Right renal pelvis (tissue), 4 donors: ENCODE results near the gene E2F4. TPM values are rescaled to one million over a fixed set of nuclear protein-coding genes. Genes with fewer than 3 reads are reported as not detected.

Experiments
- DNase-seq, 4 donors: peaks; one replicate each; pipeline ENCODE4 v3.0.0-alpha.2; 2013; ENCODE audit warnings: low read depth in 4 of 4, low spot score in 3 of 4, missing footprints in 1 of 4
- polyA plus RNA-seq, 4 donors: library from polyadenylated mRNA; unstranded; fragments of 120-200 nt; gene quantifications; one replicate each; pipeline ENCODE4 v1.2.1, GENCODE V29; 2013; ENCODE audit not compliant: insufficient read length in 4 of 4

The E2F4 gene
- polyA plus RNA-seq, 4 donors, result 58.6 to 64.1 (median 60.1) TPM

DNA sequence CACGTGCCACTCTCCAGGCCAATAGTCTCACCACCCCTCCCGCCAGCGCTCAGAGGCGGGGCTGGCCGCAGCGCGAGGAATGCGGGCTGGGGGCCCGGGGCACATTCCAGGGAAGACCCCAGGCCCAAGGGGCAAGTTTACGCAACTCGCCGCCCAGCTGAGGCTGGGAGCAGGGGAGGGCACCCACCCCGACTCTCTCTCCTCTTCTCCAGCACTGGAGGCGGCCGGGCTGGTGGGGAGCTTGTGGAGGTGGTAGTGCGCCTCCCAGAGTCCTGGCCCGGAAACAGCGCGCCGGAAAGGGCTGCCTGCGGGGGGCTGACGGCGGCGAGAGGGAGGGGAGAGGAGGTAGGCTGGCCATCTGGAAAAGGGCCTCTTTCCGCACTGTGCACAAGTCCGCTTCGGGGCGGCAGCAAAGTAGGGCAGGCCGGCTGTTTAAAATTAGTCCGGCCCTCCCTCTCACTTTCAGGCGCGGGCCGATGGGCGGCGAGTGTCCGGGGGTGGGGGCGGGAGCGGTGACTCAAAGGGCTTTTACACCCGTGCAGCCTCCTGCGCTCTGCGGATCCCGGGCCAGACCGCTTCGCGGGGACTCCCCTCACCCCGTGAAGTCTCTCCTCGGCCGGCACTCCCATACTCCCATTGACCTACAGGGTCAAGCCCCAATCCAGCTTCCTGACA, 54.3 kb downstream of the E2F4 start:
- peak in 3 of 4 donors; percentile 66 to 74 (median 68) for DNase-seq

DNA sequence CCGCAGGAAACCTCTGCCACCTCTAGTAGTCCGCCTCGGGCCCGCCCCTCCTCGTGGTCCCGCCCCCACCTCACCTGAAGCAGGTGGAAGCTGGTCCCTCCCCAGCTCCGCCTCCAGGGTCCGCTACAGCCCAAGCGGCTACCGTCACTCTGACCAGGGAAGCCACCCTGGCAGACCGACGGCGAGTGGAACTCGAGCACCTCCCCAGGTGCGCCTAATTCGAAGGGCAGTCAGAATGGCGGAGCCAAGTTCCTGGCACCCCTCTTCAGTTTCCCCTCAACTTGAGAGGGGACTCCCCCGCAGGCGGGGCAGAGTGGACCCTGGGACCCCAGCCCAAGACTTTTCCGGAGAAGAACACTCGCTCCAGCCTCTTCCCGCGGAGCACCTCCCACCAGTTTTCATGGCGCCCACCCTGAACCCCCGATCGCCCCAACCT, 54.8 kb downstream of the E2F4 start:
- DNase-seq, result no peak

DNA sequence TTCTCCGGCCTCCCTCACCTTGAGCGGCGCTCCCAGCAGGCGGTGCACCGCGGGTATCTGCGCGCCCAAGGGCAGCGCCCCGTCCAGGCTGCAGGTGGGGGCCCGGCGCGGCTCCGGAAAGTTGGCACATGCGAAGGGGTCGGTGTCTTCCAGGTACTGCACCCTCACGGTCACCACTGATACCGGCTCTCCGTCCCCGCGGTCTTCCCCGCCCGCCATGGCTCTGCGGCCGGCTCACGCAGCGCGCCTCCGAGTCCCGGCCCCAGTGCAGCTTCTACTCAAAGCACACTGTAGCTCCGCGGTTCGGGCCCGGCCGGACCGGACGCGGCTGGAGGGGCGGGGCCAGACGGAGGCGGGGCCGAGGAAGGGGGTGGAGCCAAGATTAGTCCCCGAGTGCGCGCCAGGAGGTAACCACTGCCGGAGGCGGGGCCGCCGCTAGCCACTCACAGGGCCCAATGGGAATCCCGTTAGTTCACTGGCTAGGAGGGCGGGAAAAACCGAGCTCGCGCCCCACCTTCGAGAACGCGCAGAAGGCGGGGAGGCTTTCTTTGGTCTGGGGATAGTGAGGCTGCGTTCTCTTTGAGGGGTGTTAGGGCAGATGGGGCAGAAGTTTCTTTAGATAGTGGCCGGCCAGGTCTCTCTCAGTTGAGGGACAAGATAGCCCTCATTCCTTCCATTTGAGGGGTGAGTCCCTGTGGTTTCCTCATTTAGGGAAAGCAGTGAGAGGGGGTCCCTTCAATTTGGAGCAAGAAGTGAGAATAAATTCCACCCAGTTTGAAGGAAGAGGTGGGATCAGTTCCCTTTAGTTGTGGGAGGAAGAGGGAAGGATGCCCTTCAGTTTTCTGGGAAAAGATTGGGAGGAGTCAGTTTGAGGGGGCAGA, 55.5 kb downstream of the E2F4 start, which contains the start of gene FHOD1:
FHOD1 (minus strand) TSS at position 290 of the 881 bp plus-strand sequence; CDS start at position 219, 71 bp downstream.
- peak; percentile 86 to 90 (median 88) for DNase-seq

DNA sequence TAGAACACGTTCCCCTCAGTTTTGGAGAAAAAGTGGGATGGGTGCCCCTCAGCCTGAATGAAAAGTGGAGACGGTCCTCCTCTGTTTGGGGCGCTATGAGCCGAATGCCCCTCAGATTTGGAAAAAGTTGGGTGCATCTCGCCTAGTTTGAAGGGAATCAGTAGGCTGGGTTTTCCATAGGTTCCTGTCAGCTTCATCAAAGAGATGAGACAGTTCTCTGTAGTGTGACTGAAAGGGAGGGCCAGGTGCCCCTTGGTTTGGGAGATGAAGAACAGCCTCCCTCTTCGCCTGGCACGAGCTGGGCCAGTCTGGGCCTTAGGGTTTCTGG, 56.1 kb downstream of the E2F4 start:
- DNase-seq, result no peak

Other genes starting within 250 kb of the E2F4 start
- 1 to 10 TPM; 1.8 to 3.6 (median 2.4) TPM for gene CES3, start 230.9 kb upstream of the E2F4 start, polyA plus RNA-seq
- 1 to 10 TPM; 6.7 to 9.5 (median 7.8) TPM for gene CES4A, start 203.6 kb upstream of the E2F4 start, polyA plus RNA-seq
- 10 to 100 TPM; 62.5 to 74.1 (median 66.5) TPM for gene CBFB, start 163.0 kb upstream of the E2F4 start, polyA plus RNA-seq
- 10 to 100 TPM; 21.1 to 24.2 (median 22.5) TPM for gene PHAF1, start 82.2 kb upstream of the E2F4 start, polyA plus RNA-seq
- gene B3GNT9, start 41.2 kb upstream of the E2F4 start, polyA plus RNA-seq, result 10 to 100 TPM in 3 of 4 donors, 1 to 10 TPM in 1; 8.4 to 11.9 (median 10.9) TPM
- gene TRADD, start 32.2 kb upstream of the E2F4 start, polyA plus RNA-seq, result 1 to 10 TPM; 3.9 to 7.2 (median 4.5) TPM
- gene FBXL8, start 32.2 kb upstream of the E2F4 start, polyA plus RNA-seq, result 1 to 10 TPM; 1.0 to 1.8 (median 1.4) TPM
- 1 to 10 TPM; 1.4 to 3.5 (median 2.7) TPM for gene HSF4, start 27.4 kb upstream of the E2F4 start, polyA plus RNA-seq
- 1 to 10 TPM; 2.2 to 6.2 (median 4.8) TPM for gene NOL3, start 21.6 kb upstream of the E2F4 start, polyA plus RNA-seq
- 10 to 100 TPM; 32.5 to 42.1 (median 36.5) TPM for gene MATCAP1, start 8.2 kb upstream of the E2F4 start, polyA plus RNA-seq
- gene EXOC3L1, start 2.0 kb upstream of the E2F4 start, polyA plus RNA-seq, result 1 to 10 TPM; 4.6 to 7.8 (median 5.3) TPM
- gene ELMO3, start 7.0 kb downstream of the E2F4 start, polyA plus RNA-seq, result 1 to 10 TPM; 4.1 to 7.5 (median 5.8) TPM
- 10 to 100 TPM; 40.3 to 50.6 (median 41.4) TPM for gene TMEM208, start 35.0 kb downstream of the E2F4 start, polyA plus RNA-seq
- 10 to 100 TPM; 33.4 to 49.1 (median 38.7) TPM for gene FHOD1, start 55.3 kb downstream of the E2F4 start, polyA plus RNA-seq
- 1 to 10 TPM; 2.9 to 3.9 (median 3.4) TPM for gene SLC9A5, start 56.8 kb downstream of the E2F4 start, polyA plus RNA-seq
- 10 to 100 TPM; 11.5 to 16.4 (median 13.8) TPM for gene PLEKHG4, start 87.4 kb downstream of the E2F4 start, polyA plus RNA-seq
- 1 to 10 TPM in 1 of 4 donors, under 1 TPM in 3; 0.84 to 1.7 (median 0.88) TPM for gene KCTD19, start 134.6 kb downstream of the E2F4 start, polyA plus RNA-seq
- 1 to 10 TPM; 3.5 to 4.6 (median 3.9) TPM for gene LRRC36, start 134.7 kb downstream of the E2F4 start, polyA plus RNA-seq
- 10 to 100 TPM; 51.7 to 75.7 (median 60.2) TPM for gene TPPP3, start 201.3 kb downstream of the E2F4 start, polyA plus RNA-seq
- gene ZDHHC1, start 224.3 kb downstream of the E2F4 start, polyA plus RNA-seq, result 10 to 100 TPM; 13.2 to 16.8 (median 14.4) TPM
- 10 to 100 TPM; 49.6 to 57.9 (median 52.0) TPM for gene HSD11B2, start 239.0 kb downstream of the E2F4 start, polyA plus RNA-seq